ENCODE results near the gene GLP2R. TPM values are rescaled to one million over a fixed set of nuclear protein-coding genes. Genes with fewer than 3 reads are reported as not detected.

Gene GLP2R
- total and polyA plus RNA-seq, 10 of the 15 experiments (the other 5 are each of a cell fraction or from before 2014, with no cell fraction given), result not detected

DNA sequence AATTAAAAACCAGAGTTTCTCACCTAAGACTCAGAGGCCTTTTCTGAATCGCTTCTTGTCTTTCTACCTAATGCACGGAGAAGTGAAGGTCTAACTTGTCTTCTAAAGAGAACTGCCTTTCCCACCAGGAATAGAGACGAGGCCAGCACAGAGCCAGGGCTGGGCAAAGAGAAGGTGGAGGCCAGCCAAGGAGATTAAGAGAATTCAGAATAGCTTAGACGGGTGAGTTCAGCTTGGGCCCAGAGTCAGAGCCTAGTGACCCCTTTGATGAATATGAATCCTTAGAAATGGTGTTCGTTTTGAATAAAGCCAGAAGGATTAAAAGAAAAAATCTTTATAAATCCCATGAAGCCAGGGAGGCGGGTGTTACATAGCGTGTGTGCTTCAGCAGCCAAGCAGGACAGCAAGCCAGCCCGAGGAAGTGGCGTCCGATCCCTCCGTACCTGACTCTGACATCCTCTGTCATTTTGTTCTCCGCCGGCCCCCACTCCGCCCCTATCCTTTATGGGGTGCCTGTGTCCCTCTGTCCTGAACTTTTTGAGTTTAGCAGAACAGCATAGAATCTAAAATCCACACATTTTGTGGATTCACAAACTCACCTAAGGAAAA is 11.3 kb upstream of the GLP2R start:
- BruUV-seq (replicated peaks), result no TSS peak
- RAD21 ChIA-PET (ENCODE audit: unreplicated experiment), result no interaction called here
- DNase-seq (ENCODE audit: low read depth, low spot score), result no peak
- H3K9me3 ChIP-seq (replicated peaks; ENCODE audit: control insufficient read depth, insufficient read depth, low read length), result no peaks in the 10 kb centered on the region
- H2AFZ ChIP-seq (ENCODE audit: control insufficient read depth, low read depth, low read length), result no peak overlapping the region
- no peak overlapping the region for H3K27ac ChIP-seq (ENCODE audit: control insufficient read depth, insufficient read depth)
- no peaks in the 10 kb centered on the region for H4K20me1 ChIP-seq (ENCODE audit: control insufficient read depth, insufficient read depth)
- H3K9ac ChIP-seq (ENCODE audit: control insufficient read depth, insufficient read depth, low read length), result no peak overlapping the region
- POLR2A ChIA-PET, result no interaction called here
- H3K79me2 ChIP-seq (ENCODE audit: control insufficient read depth, insufficient read depth, low read length), result no peaks in the 10 kb centered on the region
- WGBS (ENCODE audit: insufficient coverage, insufficient replicate concordance, low lambda C conversion rate, missing lambda C conversion rate), result 54% methylated on average over 14 of the region's 14 CpGs
- TF ChIP-seq, protein P1, sequence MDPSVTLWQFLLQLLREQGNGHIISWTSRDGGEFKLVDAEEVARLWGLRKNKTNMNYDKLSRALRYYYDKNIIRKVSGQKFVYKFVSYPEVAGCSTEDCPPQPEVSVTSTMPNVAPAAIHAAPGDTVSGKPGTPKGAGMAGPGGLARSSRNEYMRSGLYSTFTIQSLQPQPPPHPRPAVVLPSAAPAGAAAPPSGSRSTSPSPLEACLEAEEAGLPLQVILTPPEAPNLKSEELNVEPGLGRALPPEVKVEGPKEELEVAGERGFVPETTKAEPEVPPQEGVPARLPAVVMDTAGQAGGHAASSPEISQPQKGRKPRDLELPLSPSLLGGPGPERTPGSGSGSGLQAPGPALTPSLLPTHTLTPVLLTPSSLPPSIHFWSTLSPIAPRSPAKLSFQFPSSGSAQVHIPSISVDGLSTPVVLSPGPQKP (IDR thresholded peaks at IDR 0.05; ENCODE audit: low read depth, low read length), result no peak
- no peak for TF ChIP-seq SUPT20H (IDR thresholded peaks at IDR 0.05; ENCODE audit: borderline replicate concordance, control insufficient read depth, low read depth, low read length)
- no peak for TF ChIP-seq YY1 (IDR thresholded peaks at IDR 0.05; ENCODE audit: low read depth, low read length)
- TF ChIP-seq, protein P2, sequence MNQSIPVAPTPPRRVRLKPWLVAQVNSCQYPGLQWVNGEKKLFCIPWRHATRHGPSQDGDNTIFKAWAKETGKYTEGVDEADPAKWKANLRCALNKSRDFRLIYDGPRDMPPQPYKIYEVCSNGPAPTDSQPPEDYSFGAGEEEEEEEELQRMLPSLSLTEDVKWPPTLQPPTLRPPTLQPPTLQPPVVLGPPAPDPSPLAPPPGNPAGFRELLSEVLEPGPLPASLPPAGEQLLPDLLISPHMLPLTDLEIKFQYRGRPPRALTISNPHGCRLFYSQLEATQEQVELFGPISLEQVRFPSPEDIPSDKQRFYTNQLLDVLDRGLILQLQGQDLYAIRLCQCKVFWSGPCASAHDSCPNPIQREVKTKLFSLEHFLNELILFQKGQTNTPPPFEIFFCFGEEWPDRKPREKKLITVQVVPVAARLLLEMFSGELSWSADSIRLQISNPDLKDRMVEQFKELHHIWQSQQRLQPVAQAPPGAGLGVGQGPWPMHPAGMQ (IDR thresholded peaks at IDR 0.05; ENCODE audit: borderline replicate concordance), result no peak
- TF ChIP-seq SMARCA5 (IDR thresholded peaks at IDR 0.05), result no peak
- TF ChIP-seq JUNB (IDR thresholded peaks at IDR 0.05), result no peak
- TF ChIP-seq NFYB (IDR thresholded peaks at IDR 0.05; ENCODE audit: insufficient read depth, low read depth, low read length), result no peak
- TF ChIP-seq, protein P3, sequence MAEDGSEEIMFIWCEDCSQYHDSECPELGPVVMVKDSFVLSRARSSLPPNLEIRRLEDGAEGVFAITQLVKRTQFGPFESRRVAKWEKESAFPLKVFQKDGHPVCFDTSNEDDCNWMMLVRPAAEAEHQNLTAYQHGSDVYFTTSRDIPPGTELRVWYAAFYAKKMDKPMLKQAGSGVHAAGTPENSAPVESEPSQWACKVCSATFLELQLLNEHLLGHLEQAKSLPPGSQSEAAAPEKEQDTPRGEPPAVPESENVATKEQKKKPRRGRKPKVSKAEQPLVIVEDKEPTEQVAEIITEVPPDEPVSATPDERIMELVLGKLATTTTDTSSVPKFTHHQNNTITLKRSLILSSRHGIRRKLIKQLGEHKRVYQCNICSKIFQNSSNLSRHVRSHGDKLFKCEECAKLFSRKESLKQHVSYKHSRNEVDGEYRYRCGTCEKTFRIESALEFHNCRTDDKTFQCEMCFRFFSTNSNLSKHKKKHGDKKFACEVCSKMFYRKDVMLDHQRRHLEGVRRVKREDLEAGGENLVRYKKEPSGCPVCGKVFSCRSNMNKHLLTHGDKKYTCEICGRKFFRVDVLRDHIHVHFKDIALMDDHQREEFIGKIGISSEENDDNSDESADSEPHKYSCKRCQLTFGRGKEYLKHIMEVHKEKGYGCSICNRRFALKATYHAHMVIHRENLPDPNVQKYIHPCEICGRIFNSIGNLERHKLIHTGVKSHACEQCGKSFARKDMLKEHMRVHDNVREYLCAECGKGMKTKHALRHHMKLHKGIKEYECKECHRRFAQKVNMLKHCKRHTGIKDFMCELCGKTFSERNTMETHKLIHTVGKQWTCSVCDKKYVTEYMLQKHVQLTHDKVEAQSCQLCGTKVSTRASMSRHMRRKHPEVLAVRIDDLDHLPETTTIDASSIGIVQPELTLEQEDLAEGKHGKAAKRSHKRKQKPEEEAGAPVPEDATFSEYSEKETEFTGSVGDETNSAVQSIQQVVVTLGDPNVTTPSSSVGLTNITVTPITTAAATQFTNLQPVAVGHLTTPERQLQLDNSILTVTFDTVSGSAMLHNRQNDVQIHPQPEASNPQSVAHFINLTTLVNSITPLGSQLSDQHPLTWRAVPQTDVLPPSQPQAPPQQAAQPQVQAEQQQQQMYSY (CRISPR knock-in tag; IDR thresholded peaks at IDR 0.05), result no peak
- TF ChIP-seq NFXL1 (IDR thresholded peaks at IDR 0.05; ENCODE audit: borderline replicate concordance), result no peak
- no peak for TF ChIP-seq BHLHE40 (IDR thresholded peaks at IDR 0.05; ENCODE audit: borderline replicate concordance in 1 of 2, low read depth in 2 of 2, low read length in 1 of 2)
- no peak for TF ChIP-seq STAT3 (IDR thresholded peaks at IDR 0.05; ENCODE audit: low read depth, low read length)
- TF ChIP-seq, protein P4, sequence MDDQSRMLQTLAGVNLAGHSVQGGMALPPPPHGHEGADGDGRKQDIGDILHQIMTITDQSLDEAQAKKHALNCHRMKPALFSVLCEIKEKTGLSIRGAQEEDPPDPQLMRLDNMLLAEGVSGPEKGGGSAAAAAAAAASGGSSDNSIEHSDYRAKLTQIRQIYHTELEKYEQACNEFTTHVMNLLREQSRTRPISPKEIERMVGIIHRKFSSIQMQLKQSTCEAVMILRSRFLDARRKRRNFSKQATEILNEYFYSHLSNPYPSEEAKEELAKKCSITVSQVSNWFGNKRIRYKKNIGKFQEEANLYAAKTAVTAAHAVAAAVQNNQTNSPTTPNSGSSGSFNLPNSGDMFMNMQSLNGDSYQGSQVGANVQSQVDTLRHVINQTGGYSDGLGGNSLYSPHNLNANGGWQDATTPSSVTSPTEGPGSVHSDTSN (IDR thresholded peaks at IDR 0.05; ENCODE audit: insufficient replicate concordance, low read depth, low read length), result no peak
- no peak for TF ChIP-seq SREBF2 (IDR thresholded peaks at IDR 0.05; ENCODE audit: low read length)
- TF ChIP-seq RBBP5 (conservative IDR thresholded peaks at IDR 0.05), result no peak
- no peak for TF ChIP-seq TCF3 (IDR thresholded peaks at IDR 0.05; ENCODE audit: borderline replicate concordance, insufficient read depth, low read depth, low read length)
- no peak for ATAC-seq
- no peaks in the 10 kb centered on the region for H3K27me3 ChIP-seq (replicated peaks in 1 of 2; ENCODE audit: control insufficient read depth in 2 of 2, insufficient read depth in 2 of 2, low read length in 1 of 2)
- no peaks in the 10 kb centered on the region for H3K36me3 ChIP-seq (ENCODE audit: control insufficient read depth in 2 of 2, insufficient read depth in 2 of 2, low read length in 1 of 2)
- in situ Hi-C loops (cut with MboI), result no loop called here
- no peak for FAIRE-seq
- intact Hi-C loops (cut with micrococcal nuclease; ENCODE audit: unreplicated experiment), result no loop called here
- CTCF ChIA-PET, result no interaction called here
- H3K4me3 ChIP-seq, result no peak overlapping the region
- H3K4me1 ChIP-seq (ENCODE audit: control insufficient read depth, insufficient read depth, low read length), result no peaks in the 10 kb centered on the region
- SMC1A ChIA-PET (ENCODE audit: uncharacterized antibody, unreplicated experiment), result no interaction called here
- no peak overlapping the region for H3K4me2 ChIP-seq (ENCODE audit: control insufficient read depth, insufficient read depth)
